Amniotic epithelial cell (primary cell): Measurements from ENCODE around the gene DDX51.

ENCODE experiments used
- DNase-seq: peaks from one replicate; pipeline ENCODE4 v3.0.0-alpha.2; 2010; ENCODE audit warnings: low read depth

The DDX51 gene

GRCh38 chr12:132179431-132180362 lies 35.6 kb upstream of the DDX51 start:
- DNase-seq, result no peak

- DNase-seq, result no peak
Observed at GRCh38 chr12:132178801-132179401, 34.8 kb upstream of the DDX51 start.

- no peak for DNase-seq
Observed at GRCh38 chr12:132178316-132178715, 34.2 kb upstream of the DDX51 start.

GRCh38 chr12:132176920-132177551 lies 32.9 kb upstream of the DDX51 start:
- no peak for DNase-seq

- DNase-seq, result no peak
Observed at GRCh38 chr12:132176385-132176919, 32.3 kb upstream of the DDX51 start.

- no peak for DNase-seq
Observed at GRCh38 chr12:132175496-132176384, 31.6 kb upstream of the DDX51 start.

GRCh38 chr12:132174839-132175490 lies 30.8 kb upstream of the DDX51 start:
- no peak for DNase-seq

GRCh38 chr12:132174015-132174838 lies 30.1 kb upstream of the DDX51 start:
- no peak for DNase-seq

GRCh38 chr12:132173135-132174014 lies 29.3 kb upstream of the DDX51 start:
- DNase-seq, result no peak

GRCh38 chr12:132172619-132173018 lies 28.5 kb upstream of the DDX51 start:
- DNase-seq, result no peak

GRCh38 chr12:132171968-132172521 lies 27.9 kb upstream of the DDX51 start:
- DNase-seq, result no peak

GRCh38 chr12:132171293-132171967 lies 27.3 kb upstream of the DDX51 start:
- no peak for DNase-seq

GRCh38 chr12:132170637-132171292 lies 26.6 kb upstream of the DDX51 start:
- no peak for DNase-seq

- peak; percentile 93 for DNase-seq
Observed at GRCh38 chr12:132170094-132170636, 26.0 kb upstream of the DDX51 start.

GRCh38 chr12:132169376-132169775 lies 25.3 kb upstream of the DDX51 start:
- DNase-seq, result no peak

- no peak for DNase-seq
Observed at GRCh38 chr12:132168311-132169031, 24.4 kb upstream of the DDX51 start.
